Activated naive CD8-positive, alpha-beta T cell treated with anti-CD3 and anti-CD28 coated beads, Interleukin-2, amount 50 U/mL, for 16 hours (primary cell): ENCODE measurements around the gene GP5.

Experiments used
- DNase-seq: peaks from one replicate; pipeline ENCODE4 v3.0.0-alpha.2; 2020; ENCODE audit warnings: low read depth, low spot score

The GP5 gene

DNA sequence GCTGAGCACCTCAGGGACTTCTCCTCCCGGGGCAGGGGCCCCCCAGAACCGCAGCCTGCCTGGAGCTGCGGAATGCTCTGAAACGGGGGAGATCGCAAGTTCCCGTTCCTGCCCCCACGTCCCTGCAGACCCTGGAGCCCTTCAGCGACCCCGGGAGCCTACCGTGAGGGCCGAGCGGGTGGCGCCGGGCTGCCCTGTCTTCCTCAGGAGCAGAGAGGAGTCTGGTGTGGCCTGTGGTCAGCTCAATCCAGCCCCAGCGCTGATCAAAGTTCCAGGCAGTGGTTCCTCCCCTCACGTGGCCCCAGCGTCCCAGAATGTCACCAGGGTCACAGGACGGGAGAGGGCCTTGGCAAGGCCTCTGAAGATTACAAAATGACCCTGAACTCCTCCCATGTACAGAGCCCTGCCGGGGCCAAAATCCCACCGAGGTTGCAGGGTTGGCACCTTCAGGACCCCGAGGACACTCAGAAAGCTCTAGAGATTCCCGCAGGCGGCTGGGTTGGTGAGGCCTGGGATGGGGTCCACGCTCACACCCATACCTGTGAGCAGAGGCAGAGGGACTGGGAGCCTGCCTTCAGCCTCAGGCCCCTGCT lies 47.9 kb downstream of the GP5 start, which contains the start of gene CPN2:
CPN2 (minus strand) TSS at position 249 of the 593 bp plus-strand sequence. CDS start 8,626 bp downstream, outside the sequence.
- no peak for DNase-seq

DNA sequence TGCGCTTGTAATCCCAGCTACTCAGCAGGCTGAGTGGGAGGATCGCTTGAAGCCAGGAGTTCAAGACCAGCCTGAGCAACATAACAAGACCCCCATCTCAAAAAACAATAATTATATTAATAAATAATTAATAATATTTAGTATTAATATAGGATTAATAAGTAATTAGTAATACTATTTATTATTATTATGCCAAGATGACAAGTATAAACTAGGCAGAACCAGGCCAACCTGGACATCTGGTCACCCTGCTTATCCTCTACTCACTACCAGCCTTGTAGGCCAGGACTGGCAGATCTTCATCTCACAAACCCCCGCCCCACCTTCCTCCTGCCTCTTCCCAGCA lies 48.4 kb downstream of the GP5 start:
- no peak for DNase-seq

DNA sequence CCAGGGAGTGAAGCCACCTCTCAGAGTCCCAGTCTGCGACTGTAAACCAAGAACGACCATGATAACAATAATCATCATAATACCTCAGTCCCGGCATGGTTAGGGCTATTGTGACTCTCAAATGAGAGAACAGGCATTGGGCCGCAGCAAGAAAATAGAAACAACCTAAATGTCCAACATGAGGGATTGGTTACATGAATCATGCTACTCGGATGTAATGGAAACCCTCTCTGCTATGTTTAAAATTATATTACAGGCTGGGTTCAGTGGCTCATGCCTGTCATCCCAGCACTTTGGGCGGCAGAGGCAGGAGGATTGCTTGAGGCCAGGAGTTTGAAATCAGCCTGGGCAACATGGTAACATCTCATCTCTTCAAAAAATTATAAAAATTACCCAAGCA lies 50.7 kb downstream of the GP5 start:
- no peak for DNase-seq

DNA sequence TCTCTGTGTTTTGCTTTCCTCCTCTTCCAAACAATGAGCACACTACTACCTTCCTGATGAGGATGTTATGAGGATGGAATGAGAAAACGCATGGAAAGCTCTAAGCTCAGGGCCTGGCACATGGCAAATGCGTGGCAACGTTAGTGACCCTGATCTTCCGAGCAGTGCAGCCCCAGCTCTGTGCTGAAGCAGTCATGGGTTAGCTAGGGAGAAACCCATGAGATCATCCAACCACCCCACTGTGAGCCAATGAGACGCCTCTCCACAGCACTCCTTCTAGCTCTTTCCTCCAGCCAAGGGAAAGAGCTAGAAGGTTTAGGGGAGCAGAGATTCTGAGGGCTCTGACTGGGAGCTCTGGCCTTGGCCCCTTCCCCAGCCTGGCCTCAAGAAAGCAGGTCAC lies 52.4 kb downstream of the GP5 start:
- no peak for DNase-seq

DNA sequence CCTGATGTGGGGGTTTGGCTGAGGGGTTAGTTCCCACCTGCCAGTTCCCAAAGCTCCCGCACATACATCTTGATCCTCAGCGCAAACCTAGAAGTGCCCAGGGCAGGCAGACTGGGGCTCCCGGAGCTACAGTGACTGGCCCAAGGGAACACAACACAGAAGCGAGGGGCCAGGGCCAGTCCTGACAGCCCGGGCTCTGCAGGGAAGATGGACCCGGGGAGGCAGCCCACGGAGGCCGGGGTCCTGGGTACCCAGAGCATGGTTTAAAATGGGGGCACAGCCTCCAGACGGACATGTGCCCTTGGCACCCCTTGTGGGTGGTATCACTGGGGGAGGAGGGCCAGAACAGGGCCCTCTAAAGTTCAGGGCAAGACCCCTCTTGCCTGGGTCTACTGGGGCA lies 53.0 kb downstream of the GP5 start:
- DNase-seq = no peak
